Esophagus muscularis mucosa (tissue), 4 donors: ENCODE measurements around the gene OXNAD1.

ENCODE experiments used
- EP300 ChIP-seq: sonication (generic); formaldehyde crosslinking; IDR thresholded peaks from one replicate; pipeline ENCODE4 v1.6.1; 2017; ENCODE audit warnings: antibody characterized with exemption
- POLR2A ChIP-seq: fragments of 450-650 bp; IDR thresholded peaks from one replicate; pipeline ENCODE4 v1.6.1; 2017; ENCODE audit warnings: antibody characterized with exemption, moderate library complexity, mild to moderate bottlenecking, low read depth
- POLR2AphosphoS5 ChIP-seq, 2 donors: sonication (generic); formaldehyde crosslinking; IDR thresholded peaks; one replicate each; pipeline ENCODE4 v1.6.1; 2017; ENCODE audit warnings: antibody characterized with exemption in 2 of 2
- TF ChIP-seq, protein P1 (sequence below), 3 experiments: fragments of 200-600 bp in 2 of 3; fragments of 450-650 bp in 1 of 3; sonication (generic) in 2 of 3; IDR thresholded peaks; one replicate each; pipeline ENCODE4 v1.5.1; 2017 to 2019; ENCODE audit warnings: antibody characterized with exemption in 3 of 3, mild to moderate bottlenecking in 2 of 3, moderate library complexity in 1 of 3

DNA sequence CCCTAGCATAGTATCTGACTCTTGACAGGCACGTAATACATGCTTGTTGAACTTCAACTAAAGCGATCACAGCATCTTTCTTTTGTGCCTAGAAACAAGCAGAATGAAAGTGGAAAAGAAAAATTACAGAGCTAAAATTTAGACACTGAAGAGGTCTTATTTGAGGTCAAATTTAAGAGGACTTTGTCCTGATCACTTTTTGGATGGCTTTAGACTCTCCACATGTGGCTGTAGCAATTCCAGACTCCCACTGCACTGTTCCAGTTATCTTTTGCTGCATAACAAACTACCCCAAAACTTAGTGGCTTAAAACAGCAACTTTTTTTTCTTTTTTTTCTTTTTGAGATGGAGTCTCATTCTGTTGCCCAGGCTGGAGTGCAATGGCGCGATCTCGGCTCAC lies 23.8 kb upstream of the OXNAD1 start:
- TF ChIP-seq, protein P1, sequence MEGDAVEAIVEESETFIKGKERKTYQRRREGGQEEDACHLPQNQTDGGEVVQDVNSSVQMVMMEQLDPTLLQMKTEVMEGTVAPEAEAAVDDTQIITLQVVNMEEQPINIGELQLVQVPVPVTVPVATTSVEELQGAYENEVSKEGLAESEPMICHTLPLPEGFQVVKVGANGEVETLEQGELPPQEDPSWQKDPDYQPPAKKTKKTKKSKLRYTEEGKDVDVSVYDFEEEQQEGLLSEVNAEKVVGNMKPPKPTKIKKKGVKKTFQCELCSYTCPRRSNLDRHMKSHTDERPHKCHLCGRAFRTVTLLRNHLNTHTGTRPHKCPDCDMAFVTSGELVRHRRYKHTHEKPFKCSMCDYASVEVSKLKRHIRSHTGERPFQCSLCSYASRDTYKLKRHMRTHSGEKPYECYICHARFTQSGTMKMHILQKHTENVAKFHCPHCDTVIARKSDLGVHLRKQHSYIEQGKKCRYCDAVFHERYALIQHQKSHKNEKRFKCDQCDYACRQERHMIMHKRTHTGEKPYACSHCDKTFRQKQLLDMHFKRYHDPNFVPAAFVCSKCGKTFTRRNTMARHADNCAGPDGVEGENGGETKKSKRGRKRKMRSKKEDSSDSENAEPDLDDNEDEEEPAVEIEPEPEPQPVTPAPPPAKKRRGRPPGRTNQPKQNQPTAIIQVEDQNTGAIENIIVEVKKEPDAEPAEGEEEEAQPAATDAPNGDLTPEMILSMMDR (IDR thresholded peaks at IDR 0.05): no peak
- TF ChIP-seq POLR2A (no peak), POLR2AphosphoS5 (IDR thresholded peaks at IDR 0.05) (no peak), EP300 (no peak)
